A673 (cell line): ENCODE measurements around the gene SDE2. TPM values are rescaled to one million over a fixed set of nuclear protein-coding genes. Genes with fewer than 3 reads are reported as not detected.

ENCODE experiments used
- BruUV-seq: library from RNA; stranded (reverse); fragments of 400-500 nt; replicated peaks from 2 replicates; lab custom pipeline; 2021; lab: Mats Ljungman, UMichigan
- CTCF ChIA-PET: fragments of 300-600 bp; sonication (Branson Sonifier 250); formaldehyde crosslinking; loops from one replicate; lab custom pipeline; 2022; ENCODE audit warnings: antibody characterized with exemption; lab: Charles Lee
- POLR2A ChIA-PET: fragments of 300-600 bp; sonication (Branson Sonifier 250); formaldehyde crosslinking; loops from one replicate; lab custom pipeline; 2022; ENCODE audit warnings: antibody characterized with exemption; ENCODE audit not compliant: low non-redundant PET; lab: Charles Lee
- DNase-seq: peaks from one replicate; pipeline ENCODE4 v3.0.0-alpha.2; 2015; ENCODE audit warnings: low spot score
- H3K27ac ChIP-seq: fragments of 200-600 bp; sonication (generic); 2 replicates; pipeline ENCODE4 v1.5.1; 2016; ENCODE audit warnings: mixed run types, low read depth, mild to moderate bottlenecking, mixed read lengths, antibody characterized with exemption, low read length; ENCODE audit not compliant: poor library complexity, severe bottlenecking
- H3K27me3 ChIP-seq: fragments of 200-600 bp; sonication (generic); replicated peaks from 2 replicates; pipeline ENCODE4 v1.6.1; 2017; ENCODE audit warnings: mixed run types, low read depth, mild to moderate bottlenecking, mixed read lengths, antibody characterized with exemption, low read length; ENCODE audit not compliant: insufficient read depth, poor library complexity
- H3K36me3 ChIP-seq: fragments of 200-600 bp; sonication (generic); 2 replicates; pipeline ENCODE4 v1.6.1; 2016; ENCODE audit warnings: mixed run types, mild to moderate bottlenecking, mixed read lengths, antibody characterized with exemption, low read length; ENCODE audit not compliant: insufficient read depth, poor library complexity, severe bottlenecking
- H3K4me1 ChIP-seq: fragments of 200-600 bp; sonication (generic); 2 replicates; pipeline ENCODE4 v1.6.1; 2017; ENCODE audit warnings: mixed run types, mild to moderate bottlenecking, mixed read lengths, antibody characterized with exemption, low read length; ENCODE audit not compliant: insufficient read depth, poor library complexity, severe bottlenecking
- H3K4me3 ChIP-seq: fragments of 200-600 bp; sonication (generic); 2 replicates; pipeline ENCODE4 v1.5.1; 2016; ENCODE audit warnings: low read depth, mixed run types, mild to moderate bottlenecking, mixed read lengths, low read length; ENCODE audit not compliant: poor library complexity, severe bottlenecking
- H3K9me3 ChIP-seq: fragments of 200-600 bp; sonication (generic); 2 replicates; pipeline ENCODE4 v1.6.1; 2016; ENCODE audit warnings: mixed run types, low read depth, mild to moderate bottlenecking, mixed read lengths, antibody characterized with exemption, low read length; ENCODE audit not compliant: poor library complexity, severe bottlenecking
- EZH2 ChIP-seq: fragments of 200-600 bp; sonication (generic); IDR thresholded peaks from 2 replicates; pipeline ENCODE4 v1.6.1; 2017; ENCODE audit warnings: borderline replicate concordance, low read depth, mild to moderate bottlenecking, mixed read lengths, antibody characterized with exemption, low read length; ENCODE audit not compliant: poor library complexity, severe bottlenecking
- intact Hi-C: fragments of 100-400 bp; cut with micrococcal nuclease; formaldehyde crosslinking; loops from one replicate; pipeline ENCODE4 v1.10.0; 2022; ENCODE audit not compliant: unreplicated experiment
- total RNA-seq: library from RNA; stranded (reverse); gene quantifications from 2 replicates; pipeline ENCODE4 v1.2.3, GENCODE V29; 2021
- TF ChIP-seq, protein P1 (sequence below): fragments of 300-800, 200-600 bp; sonication (generic); conservative IDR thresholded peaks from 2 replicates; pipeline ENCODE4 v1.5.1; 2017; ENCODE audit warnings: low read depth, mild to moderate bottlenecking, antibody characterized with exemption, low read length, moderate library complexity, mixed read lengths

The SDE2 gene
- total RNA-seq, 1 experiment from 2014 or later, result 26.7 TPM

DNA sequence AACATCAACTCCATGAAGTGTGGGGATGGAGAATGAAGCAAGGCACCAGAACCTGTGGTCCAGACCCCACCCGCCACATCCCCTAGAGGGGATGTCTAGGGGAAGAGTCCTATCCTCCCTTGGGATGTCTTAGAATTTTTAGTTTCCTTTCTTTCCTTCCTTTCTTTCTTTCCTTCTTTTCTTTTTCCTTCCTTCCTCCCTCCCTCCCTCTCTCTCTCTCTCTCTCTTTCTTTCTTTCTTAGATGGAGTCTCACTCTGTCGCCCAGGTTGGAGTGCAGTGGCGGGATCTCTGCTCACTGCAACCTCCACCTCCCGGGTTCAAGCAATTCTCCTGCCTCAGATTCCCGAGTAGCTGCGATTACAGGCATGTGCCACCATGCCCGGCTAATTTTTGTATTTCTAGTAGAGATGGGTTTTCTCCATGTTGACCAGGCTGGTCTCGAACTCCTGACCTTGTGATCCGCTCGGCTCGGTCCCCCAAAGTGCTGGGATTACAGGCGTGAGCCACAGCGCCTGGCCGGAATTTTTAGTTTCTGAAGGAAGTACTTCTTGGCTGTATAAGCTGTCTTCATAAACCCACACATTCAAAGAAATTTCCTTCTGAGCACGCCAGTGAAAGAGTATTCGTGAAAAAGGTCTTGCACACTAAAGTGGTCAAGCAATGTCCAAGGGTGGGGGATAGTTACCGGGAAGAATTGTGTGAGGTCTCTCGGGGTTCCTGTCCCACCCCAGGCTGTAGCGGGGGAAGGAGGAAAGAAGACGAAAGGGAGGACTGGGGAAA is 37.3 kb downstream of the SDE2 start:
- no peak overlapping the region for H3K4me3 ChIP-seq
- intact Hi-C loops, result no loop called here
- H3K27me3 ChIP-seq, result no peaks in the 10 kb centered on the region
- no peaks in the 10 kb centered on the region for H3K36me3 ChIP-seq
- TF ChIP-seq EZH2, result no peak
- TF ChIP-seq, protein P1, sequence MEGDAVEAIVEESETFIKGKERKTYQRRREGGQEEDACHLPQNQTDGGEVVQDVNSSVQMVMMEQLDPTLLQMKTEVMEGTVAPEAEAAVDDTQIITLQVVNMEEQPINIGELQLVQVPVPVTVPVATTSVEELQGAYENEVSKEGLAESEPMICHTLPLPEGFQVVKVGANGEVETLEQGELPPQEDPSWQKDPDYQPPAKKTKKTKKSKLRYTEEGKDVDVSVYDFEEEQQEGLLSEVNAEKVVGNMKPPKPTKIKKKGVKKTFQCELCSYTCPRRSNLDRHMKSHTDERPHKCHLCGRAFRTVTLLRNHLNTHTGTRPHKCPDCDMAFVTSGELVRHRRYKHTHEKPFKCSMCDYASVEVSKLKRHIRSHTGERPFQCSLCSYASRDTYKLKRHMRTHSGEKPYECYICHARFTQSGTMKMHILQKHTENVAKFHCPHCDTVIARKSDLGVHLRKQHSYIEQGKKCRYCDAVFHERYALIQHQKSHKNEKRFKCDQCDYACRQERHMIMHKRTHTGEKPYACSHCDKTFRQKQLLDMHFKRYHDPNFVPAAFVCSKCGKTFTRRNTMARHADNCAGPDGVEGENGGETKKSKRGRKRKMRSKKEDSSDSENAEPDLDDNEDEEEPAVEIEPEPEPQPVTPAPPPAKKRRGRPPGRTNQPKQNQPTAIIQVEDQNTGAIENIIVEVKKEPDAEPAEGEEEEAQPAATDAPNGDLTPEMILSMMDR, result no peak
- no peak for DNase-seq
- H3K9me3 ChIP-seq, result no peaks in the 10 kb centered on the region
- CTCF ChIA-PET, result no interaction called here
- no peaks in the 10 kb centered on the region for H3K4me1 ChIP-seq
- no TSS peak for BruUV-seq
- H3K27ac ChIP-seq, result no peak overlapping the region
- POLR2A ChIA-PET, result no interaction called here

DNA sequence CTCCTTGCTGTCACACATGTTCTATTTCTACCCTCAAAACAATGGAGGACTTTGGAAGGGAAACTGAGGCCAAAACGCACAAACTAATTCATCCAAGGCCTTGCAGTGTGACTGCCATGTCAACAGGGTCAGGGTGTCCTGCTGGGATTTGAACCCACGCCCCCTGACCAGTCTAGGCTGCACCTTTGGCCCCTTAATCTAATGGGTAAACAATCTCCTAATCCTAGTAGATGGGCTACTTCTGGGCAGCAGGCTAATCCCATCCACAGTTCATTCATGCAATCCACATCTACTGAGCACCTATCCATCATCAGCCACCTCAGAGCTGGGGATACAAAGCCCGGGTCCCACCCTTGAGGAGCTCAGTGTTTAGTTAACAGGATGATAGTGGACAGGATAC is 41.1 kb downstream of the SDE2 start:
- no peak for DNase-seq
- Histone ChIP-seq H3K4me3 (no peak overlapping the region), H3K36me3 (no peaks in the 10 kb centered on the region), H3K4me1 (no peaks in the 10 kb centered on the region), H3K27ac (no peak overlapping the region), H3K9me3 (no peaks in the 10 kb centered on the region), H3K27me3 (no peaks in the 10 kb centered on the region)
- intact Hi-C loops, result no loop called here
- BruUV-seq, result no TSS peak
- TF ChIP-seq, protein P1, result no peak
- TF ChIP-seq EZH2, result no peak
- POLR2A ChIA-PET, result no interaction called here
- CTCF ChIA-PET, result no interaction called here

DNA sequence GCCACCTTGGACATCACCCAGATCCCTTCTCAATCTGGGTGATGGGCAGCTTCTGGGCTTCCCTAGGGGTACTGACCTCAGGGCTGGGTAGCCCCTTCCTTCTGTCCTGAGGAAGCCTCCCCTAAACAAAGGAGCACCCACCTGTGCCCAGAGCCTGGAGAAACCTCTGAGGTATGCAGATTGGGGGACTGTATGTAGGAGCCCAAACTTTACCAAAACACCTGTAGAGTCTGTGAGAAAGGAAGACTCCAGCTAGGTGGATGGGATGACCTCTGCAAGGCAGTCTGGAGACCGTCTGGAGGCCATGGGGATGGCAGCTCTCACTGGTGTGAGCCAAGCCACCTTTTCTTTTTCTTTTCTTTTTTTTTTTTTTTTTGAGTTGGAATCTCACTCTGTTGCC is 44.4 kb downstream of the SDE2 start:
- Histone ChIP-seq H3K4me3 (no peak overlapping the region), H3K4me1 (no peaks in the 10 kb centered on the region), H3K27ac (no peak overlapping the region), H3K9me3 (no peaks in the 10 kb centered on the region), H3K36me3 (no peaks in the 10 kb centered on the region), H3K27me3 (no peaks in the 10 kb centered on the region)
- POLR2A ChIA-PET, result interaction anchor here (0.6 kb wide), 1 partner anchor 166 kb away, joined by 9 read pairs; no protein-coding TSS in a partner anchor
- no peak for TF ChIP-seq EZH2
- TF ChIP-seq, protein P1, result no peak
- no peak for DNase-seq
- intact Hi-C loops, result no loop called here
- BruUV-seq, result no TSS peak
- CTCF ChIA-PET, result interaction anchor here (0.6 kb wide), 1 partner anchor 32 kb away, joined by 4 read pairs; no protein-coding TSS in a partner anchor
